Measurements from ENCODE around the gene HMCN2.

GRCh38 chr9:130352081-130352480 lies 86.5 kb downstream of the HMCN2 start:
- no peak for TF ChIP-seq CTCF (IDR thresholded peaks at IDR 0.05)
- no peak for TF ChIP-seq POLR2AphosphoS5 (IDR thresholded peaks at IDR 0.05)
- no peak for TF ChIP-seq EP300 (IDR thresholded peaks at IDR 0.05)

Data from upper lobe of left lung (tissue), 4 donors.